Fibroblast of pulmonary artery (primary cell): ENCODE measurements around the gene VSTM5.
A peak's percentile ranks its signal among the peaks of the same experiment; 100 is the strongest.

ENCODE experiments used
- DNase-seq: peaks from one replicate; pipeline ENCODE4 v3.0.0-alpha.2; 2010; ENCODE audit warnings: low read depth
- H3K4me3 ChIP-seq: replicated peaks from 2 replicates; pipeline ENCODE4 v1.5.1; 2011; ENCODE audit warnings: low read depth, mild to moderate bottlenecking, control low read depth, low read length, moderate library complexity
- TF ChIP-seq, protein P1 (sequence below): IDR thresholded peaks from 2 replicates; pipeline ENCODE4 v1.5.1; 2011; ENCODE audit warnings: mild to moderate bottlenecking, control low read depth, low read length, inconsistent platforms; ENCODE audit errors: missing control alignments

VSTM5 gene

DNA sequence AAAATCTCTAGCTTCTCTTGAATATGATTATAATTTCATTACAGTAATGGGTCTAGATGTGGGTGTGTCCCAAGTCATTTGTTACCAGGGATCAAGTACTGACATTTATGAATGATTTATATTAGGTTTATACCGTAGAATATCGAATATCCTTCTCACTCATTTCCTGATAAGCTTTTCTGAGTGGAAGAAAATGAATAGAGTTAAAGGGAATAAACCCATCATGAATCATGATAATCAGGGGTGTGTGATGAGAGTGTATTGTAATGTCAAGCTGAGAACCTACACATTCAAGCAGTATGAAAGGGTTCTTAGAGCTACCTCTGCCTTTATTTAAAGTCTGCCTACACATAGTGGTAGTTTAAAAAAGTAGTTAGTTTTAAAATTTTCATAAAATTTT lies 49.1 kb downstream of the VSTM5 start:
- no peak overlapping the region for H3K4me3 ChIP-seq
- no peak for DNase-seq
- TF ChIP-seq, protein P1, sequence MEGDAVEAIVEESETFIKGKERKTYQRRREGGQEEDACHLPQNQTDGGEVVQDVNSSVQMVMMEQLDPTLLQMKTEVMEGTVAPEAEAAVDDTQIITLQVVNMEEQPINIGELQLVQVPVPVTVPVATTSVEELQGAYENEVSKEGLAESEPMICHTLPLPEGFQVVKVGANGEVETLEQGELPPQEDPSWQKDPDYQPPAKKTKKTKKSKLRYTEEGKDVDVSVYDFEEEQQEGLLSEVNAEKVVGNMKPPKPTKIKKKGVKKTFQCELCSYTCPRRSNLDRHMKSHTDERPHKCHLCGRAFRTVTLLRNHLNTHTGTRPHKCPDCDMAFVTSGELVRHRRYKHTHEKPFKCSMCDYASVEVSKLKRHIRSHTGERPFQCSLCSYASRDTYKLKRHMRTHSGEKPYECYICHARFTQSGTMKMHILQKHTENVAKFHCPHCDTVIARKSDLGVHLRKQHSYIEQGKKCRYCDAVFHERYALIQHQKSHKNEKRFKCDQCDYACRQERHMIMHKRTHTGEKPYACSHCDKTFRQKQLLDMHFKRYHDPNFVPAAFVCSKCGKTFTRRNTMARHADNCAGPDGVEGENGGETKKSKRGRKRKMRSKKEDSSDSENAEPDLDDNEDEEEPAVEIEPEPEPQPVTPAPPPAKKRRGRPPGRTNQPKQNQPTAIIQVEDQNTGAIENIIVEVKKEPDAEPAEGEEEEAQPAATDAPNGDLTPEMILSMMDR, result no peak

DNA sequence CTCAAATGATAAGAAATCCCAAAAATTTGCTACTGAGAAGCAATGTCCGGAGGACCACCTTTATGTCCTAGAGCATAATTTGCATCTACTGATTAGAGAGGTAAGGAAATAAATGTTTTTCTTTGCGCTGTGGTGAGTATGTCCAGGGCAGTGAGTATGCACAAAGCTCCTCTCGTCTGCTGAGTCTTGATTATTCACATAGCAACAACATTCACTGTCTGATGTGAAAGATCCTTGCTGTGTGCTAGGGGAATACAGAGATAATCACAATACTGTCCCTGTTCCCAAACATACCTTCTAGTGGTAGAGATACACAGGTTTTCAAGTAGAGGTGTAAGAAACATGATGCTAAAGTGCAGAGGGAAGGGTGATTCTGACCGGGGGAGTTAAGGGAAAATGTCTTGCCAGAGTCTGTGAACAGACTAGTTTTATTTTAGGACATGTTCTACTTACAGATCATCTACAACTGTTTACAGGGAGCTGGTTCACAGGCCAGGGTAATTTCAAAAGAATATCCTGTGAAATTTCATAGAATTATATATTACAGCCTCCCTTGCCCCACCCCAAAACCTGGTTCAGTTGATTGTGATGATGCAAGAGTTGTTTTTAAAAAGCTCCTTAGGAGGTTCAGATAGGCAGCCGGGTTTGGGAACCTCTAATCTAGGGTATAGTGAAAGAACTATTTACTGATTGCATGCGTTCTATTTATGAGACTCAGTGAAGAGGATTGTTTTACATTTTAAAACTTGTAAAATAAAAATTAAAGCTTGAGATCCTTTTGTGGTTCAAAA lies 53.8 kb downstream of the VSTM5 start:
- TF ChIP-seq, protein P1, result no peak
- H3K4me3 ChIP-seq, result no peak overlapping the region
- no peak for DNase-seq

DNA sequence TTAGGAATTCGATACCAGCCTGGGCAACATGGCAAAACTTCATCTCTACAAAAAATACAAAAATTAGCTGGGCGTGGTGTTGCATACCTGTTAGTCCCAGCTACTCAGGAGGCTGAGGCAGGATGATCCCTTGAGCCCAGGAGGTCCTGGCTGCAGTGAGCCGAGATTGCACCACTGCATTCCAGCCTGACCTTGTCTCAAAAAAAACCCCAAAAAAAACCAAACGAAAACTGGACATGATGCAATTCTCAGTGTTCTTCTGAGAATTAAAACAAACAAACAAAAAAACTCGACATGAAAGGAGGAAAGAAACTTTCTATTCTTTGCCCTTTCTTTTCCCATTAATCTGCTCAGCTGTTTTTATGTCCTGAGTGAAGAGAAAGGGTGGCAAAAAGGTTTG lies 58.9 kb downstream of the VSTM5 start:
- no peak overlapping the region for H3K4me3 ChIP-seq
- DNase-seq, result peak; percentile 7
- TF ChIP-seq, protein P1, result no peak

DNA sequence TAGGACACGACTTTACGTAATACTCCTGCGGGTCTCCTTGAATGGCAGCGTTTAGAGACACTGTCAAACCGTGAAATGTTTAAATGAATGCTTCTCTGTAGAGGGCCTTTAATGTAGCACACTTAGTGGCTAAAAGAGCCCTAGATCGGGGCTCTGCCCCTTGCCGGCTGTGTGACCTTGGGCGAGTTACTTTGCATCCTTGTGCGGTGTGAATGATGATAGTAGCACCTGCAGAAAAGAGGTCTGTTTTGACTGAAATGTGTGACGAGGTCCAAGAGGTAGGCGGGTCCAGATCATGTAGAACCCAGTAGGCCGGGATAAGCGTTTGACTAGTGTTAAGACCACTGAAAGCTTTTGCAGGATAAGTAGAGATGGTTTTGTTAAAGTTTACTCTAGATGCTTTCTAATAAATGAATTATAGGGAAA lies 65.5 kb downstream of the VSTM5 start:
- peak overlapping the region; percentile 93 for H3K4me3 ChIP-seq
- TF ChIP-seq, protein P1, result no peak
- peak; percentile 4 for DNase-seq

DNA sequence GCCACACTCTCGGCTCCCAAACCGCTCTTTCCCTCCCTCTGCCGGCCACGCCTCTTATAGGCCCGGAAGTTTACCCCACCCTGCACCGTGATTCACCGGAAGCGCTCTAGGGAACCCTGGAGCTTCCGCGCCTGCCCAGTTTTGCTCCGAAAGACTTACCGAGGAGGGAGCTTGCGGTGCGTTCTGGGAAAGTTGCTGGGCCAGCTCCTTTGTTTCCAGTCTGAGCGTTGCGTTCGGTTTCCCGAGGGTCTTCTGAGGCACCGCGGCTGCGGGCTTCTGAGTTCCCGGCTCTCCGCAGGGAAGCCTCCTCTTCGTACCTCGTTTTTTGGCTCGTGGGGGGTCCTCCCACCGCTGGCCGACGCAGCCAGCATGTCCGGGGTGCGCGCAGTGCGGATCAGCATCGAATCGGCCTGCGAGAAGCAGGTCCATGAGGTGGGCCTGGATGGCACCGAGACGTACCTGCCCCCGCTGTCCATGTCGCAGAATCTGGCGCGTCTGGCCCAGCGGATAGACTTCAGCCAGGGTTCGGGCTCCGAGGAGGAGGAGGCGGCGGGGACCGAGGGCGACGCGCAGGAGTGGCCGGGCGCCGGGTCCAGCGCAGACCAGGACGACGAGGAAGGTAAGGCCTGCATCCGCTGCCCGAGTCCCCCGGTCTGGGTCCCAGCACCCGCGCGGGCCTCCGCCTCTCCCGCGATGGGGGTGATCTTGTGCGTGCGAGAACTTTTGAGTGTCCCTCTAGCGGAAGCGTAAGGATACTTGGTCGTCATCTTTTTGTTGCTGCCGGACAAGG lies 66.1 kb downstream of the VSTM5 start, which contains the start of gene MED17:
Gene MED17, plus strand, starts transcription at position 138 of the 790 bp plus-strand sequence. Its CDS starts 232 bp downstream, at position 370.
- peak within 1 kb of the TSS; percentile 93 for H3K4me3 ChIP-seq
- TF ChIP-seq, protein P1, result peak; percentile 41
- DNase-seq, result peak; percentile 93

DNA sequence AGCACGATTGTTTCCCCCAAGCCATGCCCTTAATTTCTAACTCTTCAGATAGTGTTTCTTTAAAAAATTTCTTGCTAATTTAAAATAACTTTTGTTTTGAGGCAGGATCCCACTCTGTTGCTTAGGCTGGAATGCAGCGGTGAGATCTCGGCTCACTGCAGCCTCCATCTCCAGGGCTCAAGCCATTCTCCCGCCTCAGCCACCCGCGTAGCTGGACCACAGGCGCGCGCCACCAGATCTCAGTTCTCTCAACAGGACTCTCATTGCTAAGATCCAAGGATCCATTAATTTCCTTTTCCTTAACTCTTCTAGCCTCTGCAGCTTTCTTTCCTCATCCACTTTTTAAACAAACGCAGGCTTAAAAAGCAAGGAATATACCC lies 66.7 kb downstream of the VSTM5 start:
- TF ChIP-seq, protein P1, result no peak
- peak overlapping the region; percentile 93 for H3K4me3 ChIP-seq
- DNase-seq, result no peak
